Tibial nerve (tissue), 4 donors: ENCODE measurements around the gene PLAC1. TPM values are rescaled to one million over a fixed set of nuclear protein-coding genes. Genes with fewer than 3 reads are reported as not detected.

Source experiments
- DNase-seq, 2 donors: peaks; one replicate each; pipeline ENCODE4 v3.0.0-alpha.2; 2019; ENCODE audit warnings: low spot score in 2 of 2
- H3K27ac ChIP-seq, 4 donors: fragments of 200-600 bp; sonication (generic) in 3 of 4; one replicate each; pipeline ENCODE4 v1.5.1; 2017 to 2019; ENCODE audit warnings: mild to moderate bottlenecking in 1 of 4
- H3K27me3 ChIP-seq, 2 donors: fragments of 200-600 bp; sonication (generic) in 1 of 2; one replicate each; pipeline versions ENCODE4 v1.5.1 to v1.6.0; 2017 to 2019
- H3K36me3 ChIP-seq, 3 donors: fragments of 200-600 bp; sonication (generic); one replicate each; pipeline ENCODE4 v1.5.1; 2018 to 2019
- H3K4me1 ChIP-seq, 4 donors: fragments of 200-600 bp; sonication (generic) in 3 of 4; one replicate each; pipeline ENCODE4 v1.5.1; 2017 to 2019
- H3K4me3 ChIP-seq, 4 donors: fragments of 200-600 bp; sonication (generic) in 3 of 4; one replicate each; pipeline ENCODE4 v1.5.1; 2017 to 2019; ENCODE audit warnings: mild to moderate bottlenecking in 1 of 4, moderate library complexity in 1 of 4
- H3K9me3 ChIP-seq, 4 donors: fragments of 200-600 bp; sonication (generic) in 3 of 4; one replicate each; pipeline ENCODE4 v1.5.1; 2017 to 2019
- CTCF ChIP-seq, 5 experiments: fragments of 200-600 bp in 3 of 5; fragments of 450-650 bp in 2 of 5; sonication (generic) in 3 of 5; IDR thresholded peaks; one replicate each; pipeline ENCODE4 v1.5.1; 2016 to 2019; ENCODE audit warnings: antibody characterized with exemption in 5 of 5, mild to moderate bottlenecking in 3 of 5, moderate library complexity in 2 of 5
- EP300 ChIP-seq, 2 donors: sonication (generic); formaldehyde crosslinking; IDR thresholded peaks; one replicate each; pipeline ENCODE4 v1.6.1; 2017; ENCODE audit warnings: antibody characterized with exemption in 2 of 2, mild to moderate bottlenecking in 1 of 2
- POLR2A ChIP-seq, 2 donors: fragments of 450-650 bp; IDR thresholded peaks; one replicate each; pipeline ENCODE4 v1.6.1; 2017; ENCODE audit warnings: antibody characterized with exemption in 2 of 2, mild to moderate bottlenecking in 2 of 2, moderate library complexity in 2 of 2
- WGBS, 2 donors: methylation state at CpG; one replicate each; pipeline ENCODE4 v1.1.5; 2018; 5-methylcytosine and 5-hydroxymethylcytosine counted together
- total RNA-seq, 4 donors: library from RNA; depleted of rRNA; stranded (reverse); fragments of >200 nt; gene quantifications; one replicate each; pipeline ENCODE4 v1.1.0, GENCODE V29; 2016

Gene PLAC1
- total RNA-seq, 4 donors from 2014 or later, result not detected

- no peak overlapping the region for H3K4me3 ChIP-seq
- WGBS, 2 donors, result 59 to 62% methylated on average over 2 of the region's 2 CpGs
- no peaks in the 10 kb centered on the region for H3K9me3 ChIP-seq
These were observed 16.9 kb downstream of the PLAC1 start for GRCh38 chrX:134641346-134641745.

GRCh38 chrX:134640914-134641313 is 17.4 kb downstream of the PLAC1 start:
- Histone ChIP-seq H3K27ac (no peak overlapping the region), H3K27me3 (no peaks in the 10 kb centered on the region), H3K9me3 (no peaks in the 10 kb centered on the region), H3K4me3 (no peak overlapping the region), H3K4me1 (no peaks in the 10 kb centered on the region), H3K36me3 (no peaks in the 10 kb centered on the region)
- DNase-seq, result no peak
- TF ChIP-seq POLR2A (IDR thresholded peaks at IDR 0.05), result no peak
- TF ChIP-seq EP300 (IDR thresholded peaks at IDR 0.05), result no peak
- no peak for TF ChIP-seq CTCF (IDR thresholded peaks at IDR 0.05)
- WGBS, 2 donors, result 71 to 88% methylated on average over 4 of the region's 4 CpGs

More at GRCh38 chrX:134641346-134641745, 16.9 kb downstream of the PLAC1 start:
- Histone ChIP-seq H3K27me3 (no peaks in the 10 kb centered on the region), H3K27ac (no peak overlapping the region), H3K36me3 (no peaks in the 10 kb centered on the region), H3K4me1 (no peaks in the 10 kb centered on the region)
- no peak for TF ChIP-seq EP300 (IDR thresholded peaks at IDR 0.05)
- no peak for TF ChIP-seq CTCF (IDR thresholded peaks at IDR 0.05)
- TF ChIP-seq POLR2A (IDR thresholded peaks at IDR 0.05), result no peak
- no peak for DNase-seq

- no peak overlapping the region for H3K27ac ChIP-seq
- TF ChIP-seq POLR2A (IDR thresholded peaks at IDR 0.05) (no peak), CTCF (IDR thresholded peaks at IDR 0.05) (no peak), EP300 (IDR thresholded peaks at IDR 0.05) (no peak)
- 83 to 84% methylated on average over 3 to 5 of the region's 5 CpGs for WGBS, 2 donors
- H3K27me3 ChIP-seq, result no peaks in the 10 kb centered on the region
- no peaks in the 10 kb centered on the region for H3K4me1 ChIP-seq
- no peak overlapping the region for H3K4me3 ChIP-seq
- no peak for DNase-seq
- H3K36me3 ChIP-seq, result no peaks in the 10 kb centered on the region
- no peaks in the 10 kb centered on the region for H3K9me3 ChIP-seq
These were observed 21.4 kb downstream of the PLAC1 start for GRCh38 chrX:134636851-134637250.

- Histone ChIP-seq H3K27ac (no peak overlapping the region), H3K9me3 (no peaks in the 10 kb centered on the region), H3K4me3 (no peak overlapping the region), H3K36me3 (no peaks in the 10 kb centered on the region), H3K4me1 (no peaks in the 10 kb centered on the region), H3K27me3 (peaks cover 0 to 4% of the 10 kb centered on the region in 2 donors)
- no peak for DNase-seq
- WGBS, 2 donors, result 45 to 57% methylated on average over 5 of the region's 5 CpGs
- no peak for TF ChIP-seq EP300 (IDR thresholded peaks at IDR 0.05)
- TF ChIP-seq POLR2A (IDR thresholded peaks at IDR 0.05), result no peak
- no peak for TF ChIP-seq CTCF (IDR thresholded peaks at IDR 0.05)
These were observed 23.6 kb downstream of the PLAC1 start for GRCh38 chrX:134634691-134635090.

- H3K9me3 ChIP-seq, result no peaks in the 10 kb centered on the region
- no peak overlapping the region for H3K27ac ChIP-seq
- H3K27me3 ChIP-seq, result peaks cover 0 to 8% of the 10 kb centered on the region in 2 donors
- H3K4me3 ChIP-seq, result no peak overlapping the region
- DNase-seq, result no peak
- H3K36me3 ChIP-seq, result no peaks in the 10 kb centered on the region
- no peaks in the 10 kb centered on the region for H3K4me1 ChIP-seq
- TF ChIP-seq POLR2A (IDR thresholded peaks at IDR 0.05) (no peak), CTCF (IDR thresholded peaks at IDR 0.05) (no peak), EP300 (IDR thresholded peaks at IDR 0.05) (no peak)
These were observed 24.4 kb downstream of the PLAC1 start for GRCh38 chrX:134633832-134634231.
